Activated effector memory CD4-positive, alpha-beta T cell treated with anti-CD3 and anti-CD28 coated beads, Interleukin-2, amount 50 U/mL, for 16 hours (primary cell): Measurements from ENCODE around the gene SGSM1.
"Not testable (repeated sequence)": the region's sequence is repeated elsewhere in the genome, so short reads cannot be mapped to it uniquely, and the experiment has no call there.

ENCODE experiments used
- DNase-seq: peaks from one replicate; pipeline ENCODE4 v3.0.0-alpha.2; 2020

Gene SGSM1

GRCh38 chr22:24905909-24906308 is 99.9 kb downstream of the SGSM1 start:
- no peak for DNase-seq

DNA sequence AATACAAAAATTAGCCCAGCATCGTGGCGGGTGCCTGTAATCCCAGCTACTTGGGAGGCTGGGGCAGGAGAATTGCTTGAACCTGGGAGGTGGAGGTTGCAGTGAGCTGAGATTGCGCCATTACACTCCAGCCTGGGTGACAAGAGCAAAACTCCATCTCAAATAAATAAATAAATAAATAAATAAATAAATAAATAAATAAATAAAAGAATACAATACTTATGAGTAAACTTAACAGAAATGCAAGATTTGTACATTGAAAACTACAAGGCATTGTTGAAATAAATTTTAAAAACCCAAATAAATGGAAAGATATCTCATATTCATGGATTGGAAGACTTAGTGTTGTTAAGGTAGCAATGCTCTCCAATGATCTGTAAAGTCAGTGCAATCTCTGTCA is 101.1 kb downstream of the SGSM1 start:
- not testable (repeated sequence) for DNase-seq

DNA sequence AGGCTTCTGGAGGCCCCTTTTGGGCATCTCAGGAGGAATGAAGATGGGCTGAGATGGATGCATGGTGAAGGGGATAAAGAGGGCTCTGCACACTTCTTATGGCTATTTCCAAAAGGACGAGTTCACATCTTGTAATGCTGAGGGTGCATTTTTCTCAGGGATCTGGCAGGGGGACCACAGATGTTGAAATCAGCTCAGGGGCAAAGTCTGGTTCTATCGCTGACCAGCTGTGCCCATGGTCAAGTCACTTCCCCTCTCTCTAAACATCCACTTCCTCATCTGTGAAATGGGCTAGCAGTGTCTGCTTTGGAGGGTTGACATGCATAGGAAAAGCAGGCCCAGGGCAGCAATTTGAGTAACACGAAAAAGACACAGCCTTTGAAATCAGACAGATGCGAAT is 114.0 kb downstream of the SGSM1 start:
- DNase-seq = no peak

- DNase-seq = no peak
Measured at GRCh38 chr22:24925586-24926427, 119.8 kb downstream of the SGSM1 start.

DNA sequence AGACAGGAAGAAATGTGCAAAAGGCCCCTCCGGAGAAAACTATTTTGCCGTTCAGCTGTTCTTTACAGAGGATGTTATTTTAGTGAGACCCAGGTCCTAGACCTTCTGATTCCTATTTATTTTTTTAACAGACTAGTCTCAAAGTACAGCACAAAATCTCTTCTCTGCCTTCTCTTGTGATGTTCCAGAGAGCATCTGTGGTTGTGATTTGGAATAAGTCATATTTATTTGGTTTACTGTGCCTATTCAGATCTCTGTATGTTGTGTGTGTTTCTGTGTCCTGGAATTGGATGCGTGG is 120.4 kb downstream of the SGSM1 start:
- no peak for DNase-seq

- DNase-seq = no peak
Measured at GRCh38 chr22:24926849-24927579, 121.0 kb downstream of the SGSM1 start.

GRCh38 chr22:24928322-24928721 is 122.3 kb downstream of the SGSM1 start:
- no peak for DNase-seq

- no peak for DNase-seq
Measured at GRCh38 chr22:24930678-24931077, 124.7 kb downstream of the SGSM1 start.

GRCh38 chr22:24935771-24936483 is 129.9 kb downstream of the SGSM1 start:
- DNase-seq = no peak

DNA sequence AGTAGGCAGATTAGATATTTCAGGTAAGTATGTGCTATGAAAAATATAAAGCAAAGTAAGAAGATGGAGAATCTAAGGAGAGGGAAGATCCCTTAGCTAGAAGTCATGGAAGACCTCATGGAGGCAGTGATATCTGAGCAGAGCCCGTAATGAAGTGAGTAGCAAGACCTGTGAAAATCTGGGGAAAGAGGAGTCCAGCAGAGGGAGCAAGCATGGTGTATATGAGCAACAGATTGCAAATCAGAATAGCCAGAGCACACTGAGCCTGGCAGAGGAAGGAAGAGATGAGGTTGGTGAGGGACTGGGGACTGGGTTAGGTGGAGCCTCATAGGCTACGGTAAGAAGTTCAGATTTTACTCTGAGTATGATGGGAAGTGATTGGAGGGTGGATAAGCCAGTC is 131.1 kb downstream of the SGSM1 start:
- no peak for DNase-seq

DNA sequence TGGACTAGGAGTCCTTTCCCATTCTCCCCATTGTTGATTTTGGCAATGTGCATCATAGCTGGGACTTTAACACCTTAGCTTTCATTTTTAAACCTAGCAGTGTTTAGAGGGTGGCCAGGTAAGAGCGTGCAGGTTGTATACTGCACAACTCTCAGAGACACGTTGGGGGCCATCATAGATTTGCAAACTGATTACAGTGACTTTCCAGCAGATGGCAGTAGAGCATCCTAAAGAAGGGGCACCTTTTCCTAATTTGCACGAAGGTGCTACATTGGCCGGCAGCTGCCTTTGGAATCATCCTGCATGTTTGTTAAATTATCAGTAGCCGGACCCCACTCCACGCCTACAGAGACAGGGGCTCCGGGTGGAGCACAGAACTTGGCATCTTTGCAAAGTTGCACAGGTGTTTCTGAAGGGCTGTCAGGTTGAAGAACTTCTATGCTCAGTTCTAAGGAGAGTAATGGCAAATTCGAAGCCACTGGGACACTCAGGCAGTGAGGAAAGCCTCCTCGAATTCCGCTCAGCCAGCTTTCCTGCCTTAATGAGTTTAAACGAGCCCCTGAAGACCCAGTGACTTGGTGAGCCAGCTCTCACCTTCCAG is 132.8 kb downstream of the SGSM1 start:
- no peak for DNase-seq

DNA sequence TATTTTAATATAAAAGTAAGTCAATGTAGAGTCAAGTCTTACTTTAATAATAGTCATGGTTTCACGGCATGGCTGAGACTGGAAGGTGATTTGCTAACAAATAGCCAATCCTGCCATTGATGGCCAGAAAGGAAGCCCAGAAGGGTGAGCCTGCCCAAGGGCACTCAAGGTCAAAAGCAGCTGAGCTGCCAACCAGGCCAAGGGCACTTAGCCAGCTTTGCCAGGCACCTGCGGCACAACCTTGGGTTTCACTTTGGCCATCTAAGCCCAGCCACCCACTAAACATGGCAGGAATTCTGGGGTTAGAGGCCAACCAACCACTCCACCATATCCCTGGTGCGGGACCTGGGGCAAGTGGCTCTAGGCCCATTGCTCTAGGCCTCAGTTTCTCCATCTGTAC is 136.3 kb downstream of the SGSM1 start:
- no peak for DNase-seq

GRCh38 chr22:24944217-24944937 is 138.4 kb downstream of the SGSM1 start:
- no peak for DNase-seq

DNA sequence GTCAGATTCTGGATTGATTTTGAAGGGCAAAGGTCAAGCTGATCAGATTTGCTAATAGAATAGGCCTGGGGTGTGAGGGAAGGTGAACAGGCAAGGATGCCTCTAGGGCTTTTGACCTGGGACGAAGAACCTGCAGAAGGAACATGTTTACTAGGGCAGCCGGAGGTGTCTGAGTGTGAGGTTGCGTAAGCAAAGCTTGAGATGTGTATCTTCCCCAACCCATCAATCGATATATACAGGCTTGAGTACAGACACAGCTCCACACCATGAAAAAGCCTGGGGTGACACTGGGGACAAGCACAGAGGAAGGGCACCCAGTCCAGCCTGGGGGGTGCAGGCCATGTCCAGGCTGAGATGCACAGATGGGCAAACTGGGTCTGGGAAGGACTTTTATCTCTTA is 139.4 kb downstream of the SGSM1 start:
- DNase-seq = no peak

- no peak for DNase-seq
Measured at GRCh38 chr22:24947383-24947782, 141.4 kb downstream of the SGSM1 start.

DNA sequence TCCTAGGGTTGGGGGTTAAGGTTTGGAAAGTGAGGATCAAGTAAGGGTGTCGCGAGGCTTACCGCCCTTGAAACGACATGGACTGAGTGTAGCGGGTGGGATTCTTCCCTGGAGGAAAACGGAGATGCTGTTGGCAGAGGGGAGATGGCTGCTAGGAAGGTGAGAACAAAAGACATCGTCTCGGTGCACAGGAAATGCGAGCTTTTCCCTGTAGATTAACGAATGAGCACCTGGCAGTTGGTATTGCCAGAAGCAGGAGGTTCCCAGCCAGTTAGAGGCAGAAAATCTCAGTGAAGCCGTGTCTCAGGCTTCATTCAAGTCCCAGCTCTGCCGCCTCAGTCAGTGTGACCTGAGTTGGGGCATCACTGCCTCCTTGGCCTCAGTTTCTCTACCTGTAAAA is 141.9 kb downstream of the SGSM1 start:
- DNase-seq = no peak

- DNase-seq = no peak
Measured at GRCh38 chr22:24948356-24949202, 142.6 kb downstream of the SGSM1 start.

GRCh38 chr22:24950272-24950902 is 144.4 kb downstream of the SGSM1 start:
- DNase-seq = no peak

GRCh38 chr22:24951942-24952836 is 146.2 kb downstream of the SGSM1 start, which contains the start of gene KIAA1671:
KIAA1671 (plus strand) TSS chr22:24952716; CDS start chr22:25028000, 75,284 bp downstream.
- DNase-seq = peak; percentile 94

DNA sequence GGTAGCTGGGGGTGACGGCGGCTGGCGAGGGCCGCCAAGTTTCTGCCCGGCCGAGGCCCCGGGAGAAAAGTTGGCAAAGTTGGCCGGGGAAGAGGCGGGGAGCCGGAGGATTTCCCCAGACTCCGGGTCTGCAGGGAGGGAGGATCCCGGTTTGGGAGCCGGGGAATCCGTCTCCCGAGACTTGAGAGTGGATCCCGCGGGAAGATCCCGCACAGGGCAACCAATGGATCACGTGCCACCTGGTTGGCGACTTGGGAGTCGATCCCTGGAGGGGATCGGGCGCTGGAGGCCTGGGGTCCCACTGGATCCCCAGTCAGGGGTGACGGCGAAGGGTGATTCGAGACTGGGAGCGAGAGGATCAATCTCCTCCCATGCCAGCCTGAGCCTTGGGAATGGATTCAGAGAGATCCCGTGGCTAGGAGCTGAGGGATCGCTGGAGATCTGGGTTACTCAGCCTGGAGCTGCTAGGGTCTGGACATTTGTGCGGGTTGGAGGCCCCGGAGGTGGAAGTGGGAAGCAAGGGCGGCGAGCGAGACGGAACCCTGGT is 146.9 kb downstream of the SGSM1 start:
- no peak for DNase-seq
